T-cell (primary cell): Measurements from ENCODE around the gene ARHGAP24. TPM values are rescaled to one million over a fixed set of nuclear protein-coding genes. Genes with fewer than 3 reads are reported as not detected.

Source experiments
- ATAC-seq, 4 experiments: fragments of 200-7000 bp in 3 of 4; fragments of 150-1000 bp in 1 of 4; cut with Tn5 transposase; replicated peaks in 1 of 4; 1 replicate in 3 of 4; 2 replicates in 1 of 4; pipeline ENCODE4 v1.10.0; 2021; ENCODE audit warnings: moderate library complexity in 3 of 4, mild to moderate bottlenecking in 2 of 4, moderate number of reproducible peaks in 1 of 4
- CTCF ChIA-PET, 2 donors: fragments of 300-600 bp; sonication (Branson Sonifier 250); formaldehyde crosslinking; loops; one replicate each; lab custom pipeline; 2022; ENCODE audit warnings: antibody characterized with exemption in 2 of 2; lab: Charles Lee
- POLR2A ChIA-PET, 2 donors: fragments of 300-600 bp; sonication (Branson Sonifier 250); formaldehyde crosslinking; loops; one replicate each; lab custom pipeline; 2022; ENCODE audit warnings: antibody characterized with exemption in 2 of 2; lab: Charles Lee
- DNase-seq, 35 experiments: peaks; one replicate each; pipeline versions ENCODE4 v3.0.0 to v3.0.0-alpha.2; 2013 to 2023
- H3K27ac ChIP-seq: one replicate; pipeline ENCODE4 v1.5.1; 2013; ENCODE audit warnings: low read length
- H3K27me3 ChIP-seq, 2 experiments: replicated peaks in 1 of 2; 1 replicate in 1 of 2; 2 replicates in 1 of 2; pipeline versions ENCODE4 v1.6.1 to v1.7.0; 2013; ENCODE audit warnings: low read length in 1 of 2, mixed read lengths in 1 of 2; ENCODE audit not compliant: control insufficient read depth in 2 of 2, insufficient read depth in 2 of 2; ENCODE audit errors: extremely low read depth in 1 of 2
- H3K36me3 ChIP-seq, 2 donors: 1 replicate in 1 of 2; 2 replicates in 1 of 2; pipeline versions ENCODE4 v1.6.1 to v1.7.0; 2013; ENCODE audit warnings: low read length in 1 of 2; ENCODE audit not compliant: control insufficient read depth in 2 of 2, insufficient read depth in 1 of 2; ENCODE audit errors: extremely low read depth in 1 of 2
- H3K4me1 ChIP-seq, 2 experiments: 1 replicate in 1 of 2; 2 replicates in 1 of 2; pipeline versions ENCODE4 v1.6.1 to v1.7.0; 2013; ENCODE audit warnings: low read length in 2 of 2, mixed read lengths in 1 of 2; ENCODE audit not compliant: insufficient read depth in 2 of 2, control insufficient read depth in 1 of 2; ENCODE audit errors: extremely low read depth in 1 of 2
- H3K4me3 ChIP-seq, 2 donors: 1 replicate in 1 of 2; 2 replicates in 1 of 2; pipeline versions ENCODE4 v1.5.1 to v1.7.0; 2013; ENCODE audit warnings: mild to moderate bottlenecking in 2 of 2, low read length in 1 of 2, moderate library complexity in 1 of 2; ENCODE audit not compliant: control insufficient read depth in 1 of 2; ENCODE audit errors: extremely low read depth in 1 of 2
- H3K9me3 ChIP-seq: 2 replicates; pipeline ENCODE4 v1.7.0; 2013
- H3K27ac Mint-ChIP-seq, 2 donors: one replicate each; pipeline ENCODE4 v1.8.0; 2020 to 2021; ENCODE audit warnings: mild to moderate bottlenecking in 2 of 2, mixed read lengths in 2 of 2
- H3K27me3 Mint-ChIP-seq, 2 donors: one replicate each; pipeline ENCODE4 v1.8.0; 2021 to 2022; ENCODE audit warnings: mixed read lengths in 2 of 2
- H3K36me3 Mint-ChIP-seq: one replicate; pipeline ENCODE4 v1.8.0; 2021; ENCODE audit warnings: mixed read lengths
- H3K4me1 Mint-ChIP-seq, 3 donors: one replicate each; pipeline ENCODE4 v1.8.0; 2020 to 2022; ENCODE audit warnings: mixed read lengths in 3 of 3, mild to moderate bottlenecking in 1 of 3
- H3K4me3 Mint-ChIP-seq, 3 donors: one replicate each; pipeline ENCODE4 v1.8.0; 2020 to 2022; ENCODE audit warnings: mild to moderate bottlenecking in 3 of 3, mixed read lengths in 3 of 3, moderate library complexity in 3 of 3
- H3K9me3 Mint-ChIP-seq, 3 donors: one replicate each; pipeline ENCODE4 v1.8.0; 2020 to 2022; ENCODE audit warnings: mixed read lengths in 3 of 3
- WGBS: methylation state at CpG from one replicate; pipeline ENCODE4 v1.1.5; 2013; ENCODE audit warnings: missing lambda C conversion rate; ENCODE audit not compliant: insufficient coverage; 5-methylcytosine and 5-hydroxymethylcytosine counted together
- total RNA-seq, 35 experiments: library from RNA in 6 of 35; stranded (reverse) in 6 of 35; fragments of 120-200 nt in 1 of 35; gene quantifications; one replicate each; pipeline versions ENCODE4 v1.2.1 to v1.2.4 and lab custom pipeline; 2013 to 2026

ARHGAP24 gene
- total RNA-seq, 5 donors from 2014 or later (not counting 1 experiment from before 2014, with no cell fraction given): 0.45 to 2.7 (median 1.8) TPM

DNA sequence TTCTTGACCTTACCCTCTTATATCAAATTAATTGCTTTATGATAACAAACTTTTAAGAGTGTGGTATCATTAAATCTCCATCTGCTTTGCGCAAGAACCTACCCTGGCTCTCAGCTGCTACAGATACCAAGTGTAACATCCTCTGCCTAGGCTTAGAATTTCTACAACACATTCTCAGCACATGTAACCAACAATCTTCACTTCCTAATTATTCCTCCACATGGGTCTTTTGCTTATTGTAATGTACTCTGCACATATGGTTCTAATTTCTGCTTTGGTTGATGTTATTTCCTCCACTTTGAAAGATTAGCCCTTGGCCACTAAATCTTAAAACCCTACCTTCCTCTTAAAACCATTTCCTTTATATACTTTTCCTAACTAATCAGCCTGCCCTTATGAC is 242.4 kb downstream of the ARHGAP24 start:
- no peak overlapping the region for H3K4me3 Mint-ChIP-seq
- peaks cover 0 to 3% (median 3%) of the 10 kb centered on the region in 3 donors for H3K9me3 Mint-ChIP-seq
- no peak for DNase-seq
- Histone ChIP-seq H3K9me3 (no peaks in the 10 kb centered on the region), H3K27me3 (no peaks in the 10 kb centered on the region), H3K27ac (no peak overlapping the region), H3K4me1 (no peaks in the 10 kb centered on the region), H3K36me3 (no peaks in the 10 kb centered on the region), H3K4me3 (no peak overlapping the region)
- H3K36me3 Mint-ChIP-seq: no peaks in the 10 kb centered on the region
- H3K4me1 Mint-ChIP-seq: no peaks in the 10 kb centered on the region
- H3K27ac Mint-ChIP-seq: no peak overlapping the region
- ChIA-PET POLR2A (no interaction called here), CTCF (no interaction called here)
- no peak for ATAC-seq
- no peaks in the 10 kb centered on the region for H3K27me3 Mint-ChIP-seq
- no CpG with 5 or more reads among the region's 1 CpG for WGBS

DNA sequence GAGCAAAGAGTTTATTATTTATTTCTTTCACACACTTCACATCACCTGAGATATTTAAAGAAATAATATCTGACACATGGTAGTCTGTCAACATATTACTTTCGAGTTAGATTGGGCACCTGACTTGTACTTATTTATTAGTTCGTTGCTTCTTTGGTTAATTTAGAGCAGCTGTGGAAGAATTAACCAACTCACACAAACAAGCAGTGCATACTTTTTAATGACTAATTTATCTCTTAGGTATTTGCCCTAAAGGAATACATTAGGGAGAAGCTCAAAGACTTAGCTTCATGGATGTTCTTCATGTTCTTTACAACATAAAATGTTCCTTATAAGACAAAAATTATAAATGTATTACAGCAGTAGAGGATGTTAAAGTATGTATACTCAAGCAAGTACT is 242.9 kb downstream of the ARHGAP24 start:
- H3K4me1 ChIP-seq: no peaks in the 10 kb centered on the region
- H3K27ac ChIP-seq: no peak overlapping the region
- Mint-ChIP-seq H3K4me1 (no peaks in the 10 kb centered on the region), H3K9me3 (peaks cover 0 to 3% (median 3%) of the 10 kb centered on the region in 3 donors), H3K27ac (no peak overlapping the region), H3K4me3 (no peak overlapping the region), H3K36me3 (no peaks in the 10 kb centered on the region), H3K27me3 (no peaks in the 10 kb centered on the region)
- no peaks in the 10 kb centered on the region for H3K27me3 ChIP-seq
- no peak for ATAC-seq
- WGBS: no CpG with 5 or more reads among the region's 2 CpGs
- POLR2A ChIA-PET: no interaction called here
- H3K36me3 ChIP-seq: no peaks in the 10 kb centered on the region
- DNase-seq: no peak
- CTCF ChIA-PET: no interaction called here
- H3K9me3 ChIP-seq: no peaks in the 10 kb centered on the region
- no peak overlapping the region for H3K4me3 ChIP-seq

DNA sequence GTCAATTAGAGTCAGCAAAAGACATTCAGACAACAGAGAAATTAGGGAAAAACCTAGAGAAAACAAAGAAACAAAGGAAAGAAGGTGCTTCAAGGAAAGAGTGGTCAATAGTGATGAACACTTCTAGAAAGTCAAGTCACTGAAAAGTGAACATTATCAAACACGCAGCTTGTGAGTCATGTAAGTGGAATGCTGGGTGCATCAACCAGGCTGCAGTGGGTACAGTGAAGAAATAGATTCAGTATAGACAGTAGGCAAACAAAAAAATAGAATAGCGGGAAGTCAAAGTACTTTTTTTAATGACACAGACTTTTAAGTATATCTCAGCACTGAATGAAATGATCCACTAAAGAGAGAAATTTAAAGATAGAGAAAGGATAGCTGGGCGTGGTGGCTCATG is 245.8 kb downstream of the ARHGAP24 start:
- DNase-seq (no peak), ATAC-seq (no peak)
- no peaks in the 10 kb centered on the region for H3K9me3 ChIP-seq
- no peaks in the 10 kb centered on the region for H3K4me1 ChIP-seq
- H3K4me1 Mint-ChIP-seq: no peaks in the 10 kb centered on the region
- no peaks in the 10 kb centered on the region for H3K27me3 ChIP-seq
- H3K27ac ChIP-seq: no peak overlapping the region
- no peak overlapping the region for H3K27ac Mint-ChIP-seq
- no CpG with 5 or more reads among the region's 3 CpGs for WGBS
- ChIA-PET POLR2A (no interaction called here), CTCF (no interaction called here)
- H3K36me3 ChIP-seq: no peaks in the 10 kb centered on the region
- no peaks in the 10 kb centered on the region for H3K36me3 Mint-ChIP-seq
- H3K27me3 Mint-ChIP-seq: no peaks in the 10 kb centered on the region
- H3K4me3 Mint-ChIP-seq: no peak overlapping the region
- no peak overlapping the region for H3K4me3 ChIP-seq
- H3K9me3 Mint-ChIP-seq: peaks cover 0 to 3% (median 3%) of the 10 kb centered on the region in 3 donors

DNA sequence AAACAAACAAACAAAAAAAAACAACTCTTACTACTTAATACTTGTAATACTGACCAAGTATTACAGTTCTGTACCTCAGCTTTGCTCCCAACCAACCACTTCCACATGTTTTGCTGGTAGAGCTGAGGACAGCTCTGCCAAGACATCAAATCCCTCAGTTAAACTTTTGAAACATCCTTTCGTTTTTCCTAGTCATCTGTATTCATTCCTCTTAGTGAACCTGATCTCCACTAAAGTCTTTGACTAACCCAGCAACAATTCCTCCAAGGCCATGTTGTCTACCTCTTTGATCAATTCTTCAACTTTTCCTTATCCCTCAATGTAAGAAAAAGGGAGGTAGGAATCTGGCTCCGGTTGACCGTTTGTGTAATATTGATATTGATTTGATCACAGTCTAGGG is 247.5 kb downstream of the ARHGAP24 start:
- ChIA-PET POLR2A (no interaction called here), CTCF (no interaction called here)
- Mint-ChIP-seq H3K4me3 (no peak overlapping the region), H3K4me1 (no peaks in the 10 kb centered on the region), H3K27me3 (no peaks in the 10 kb centered on the region), H3K9me3 (peaks cover 0 to 3% (median 3%) of the 10 kb centered on the region in 3 donors), H3K27ac (no peak overlapping the region), H3K36me3 (no peaks in the 10 kb centered on the region)
- H3K4me1 ChIP-seq: no peaks in the 10 kb centered on the region
- no peak overlapping the region for H3K27ac ChIP-seq
- ATAC-seq (no peak), DNase-seq (no peak)
- H3K9me3 ChIP-seq: no peaks in the 10 kb centered on the region
- H3K4me3 ChIP-seq: no peak overlapping the region
- no peaks in the 10 kb centered on the region for H3K36me3 ChIP-seq
- H3K27me3 ChIP-seq: no peaks in the 10 kb centered on the region
- no CpG with 5 or more reads among the region's 3 CpGs for WGBS

DNA sequence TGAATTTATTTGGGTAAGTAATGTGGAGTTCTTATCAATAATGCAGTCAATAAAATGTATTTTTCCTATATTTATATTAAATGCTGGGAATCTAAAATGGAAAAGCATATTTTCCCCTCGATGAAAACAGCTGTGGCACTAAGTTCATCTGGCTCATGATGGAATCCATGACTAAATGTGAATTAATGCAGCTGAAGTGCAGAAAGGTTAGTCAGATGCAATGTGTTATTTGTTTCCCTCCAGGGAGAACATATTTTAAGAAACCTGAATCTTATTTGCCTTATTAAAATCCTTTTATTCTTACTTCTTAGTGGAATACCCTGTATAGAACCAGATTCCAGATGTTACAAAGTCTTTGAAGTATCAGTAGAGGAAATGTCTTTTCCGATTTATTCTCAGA is 247.9 kb downstream of the ARHGAP24 start:
- H3K36me3 ChIP-seq: no peaks in the 10 kb centered on the region
- no peaks in the 10 kb centered on the region for H3K4me1 ChIP-seq
- ATAC-seq: no peak
- no peak overlapping the region for H3K27ac Mint-ChIP-seq
- H3K4me3 Mint-ChIP-seq: no peak overlapping the region
- no peaks in the 10 kb centered on the region for H3K4me1 Mint-ChIP-seq
- no peaks in the 10 kb centered on the region for H3K9me3 ChIP-seq
- CTCF ChIA-PET: no interaction called here
- no peak overlapping the region for H3K27ac ChIP-seq
- no peaks in the 10 kb centered on the region for H3K27me3 Mint-ChIP-seq
- POLR2A ChIA-PET: no interaction called here
- no peaks in the 10 kb centered on the region for H3K36me3 Mint-ChIP-seq
- peaks cover 0 to 3% (median 3%) of the 10 kb centered on the region in 3 donors for H3K9me3 Mint-ChIP-seq
- H3K4me3 ChIP-seq: no peak overlapping the region
- no peaks in the 10 kb centered on the region for H3K27me3 ChIP-seq
- no CpG with 5 or more reads among the region's 2 CpGs for WGBS
- no peak for DNase-seq

DNA sequence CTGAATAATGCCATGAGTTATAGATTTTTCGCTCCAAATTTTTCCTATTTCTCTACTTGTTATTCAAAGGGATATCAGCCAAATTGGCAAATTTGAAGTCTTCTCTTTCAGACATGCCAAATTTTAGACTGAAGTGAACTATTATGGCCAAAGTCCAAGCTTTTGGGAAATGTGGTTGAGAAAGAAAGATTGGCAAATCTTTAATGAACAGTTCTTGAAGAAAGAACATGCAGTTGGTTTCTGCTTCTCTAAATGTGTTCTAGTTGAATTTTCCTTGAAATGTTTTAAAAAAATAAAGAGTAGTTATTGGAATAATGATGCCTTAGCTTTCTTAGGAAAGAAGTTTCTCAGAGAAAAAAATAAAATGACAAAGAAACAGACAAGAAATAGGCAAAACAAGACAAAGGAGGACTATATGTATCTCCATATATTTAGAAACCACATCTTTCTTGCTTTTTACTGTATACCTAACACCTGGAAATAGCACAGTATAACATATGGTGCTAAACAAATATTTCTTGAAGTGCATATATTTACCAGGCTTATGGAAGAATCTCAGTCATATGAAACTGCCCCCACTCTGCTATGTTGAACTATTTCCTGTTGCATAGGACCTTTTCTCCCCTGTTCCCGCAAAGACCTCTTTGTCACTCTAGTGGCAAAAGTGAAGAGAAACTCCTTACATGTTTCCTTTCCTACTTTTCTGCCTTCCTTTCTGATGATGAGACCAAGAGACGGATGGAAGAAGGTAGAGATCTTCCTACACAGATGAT is 250.0 kb downstream of the ARHGAP24 start:
- DNase-seq: no peak
- CTCF ChIA-PET: interaction anchor here in 1 of 2 donors (0.6 kb wide), 1 partner anchor 37 kb away, joined by 3 read pairs; no protein-coding TSS in a partner anchor
- Mint-ChIP-seq H3K27me3 (no peaks in the 10 kb centered on the region), H3K4me3 (no peak overlapping the region), H3K9me3 (peaks cover 0 to 3% (median 3%) of the 10 kb centered on the region in 3 donors), H3K27ac (no peak overlapping the region), H3K4me1 (no peaks in the 10 kb centered on the region), H3K36me3 (no peaks in the 10 kb centered on the region)
- H3K9me3 ChIP-seq: no peaks in the 10 kb centered on the region
- H3K27me3 ChIP-seq: no peaks in the 10 kb centered on the region
- no peak for ATAC-seq
- no peaks in the 10 kb centered on the region for H3K36me3 ChIP-seq
- H3K4me1 ChIP-seq: no peaks in the 10 kb centered on the region
- WGBS: no CpG with 5 or more reads among the region's 3 CpGs
- H3K4me3 ChIP-seq: no peak overlapping the region
- POLR2A ChIA-PET: no interaction called here
- H3K27ac ChIP-seq: no peak overlapping the region
